Endothelial cell of umbilical vein (primary cell): ENCODE data around the gene FRMD5. TPM values are rescaled to one million over a fixed set of nuclear protein-coding genes. Genes with fewer than 3 reads are reported as not detected.

Experiments used
- BruUV-seq: library from RNA; stranded (reverse); fragments of 400-500 nt; replicated peaks from 2 replicates; lab custom pipeline; 2021; lab: Mats Ljungman, UMichigan
- CTCF ChIA-PET: fragments of 300-600, 350-600 bp; sonication (Branson Sonifier 250); formaldehyde crosslinking; loops from one replicate; lab custom pipeline; 2021; ENCODE audit warnings: antibody characterized with exemption, inconsistent platforms; lab: Charles Lee
- POLR2A ChIA-PET: fragments of 300-600, 350-600 bp; sonication (Branson Sonifier 250); formaldehyde crosslinking; loops from one replicate; lab custom pipeline; 2021; ENCODE audit warnings: antibody characterized with exemption, inconsistent platforms; lab: Charles Lee
- DNase-seq: peaks from one replicate; pipeline ENCODE4 v3.0.0-alpha.2; 2011; ENCODE audit warnings: low read depth, low spot score
- FAIRE-seq: peaks from 2 replicates; lab custom pipeline; 2011; peaks lifted over from hg19 to GRCh38; lab: Jason Lieb, UNC
- H2AFZ ChIP-seq: 2 replicates; pipeline ENCODE4 v1.6.0; 2012; ENCODE audit warnings: low read depth, low read length, control low read depth, inconsistent platforms
- H3K27ac ChIP-seq: 2 replicates; pipeline ENCODE4 v1.5.1; 2011; ENCODE audit warnings: low read depth, mild to moderate bottlenecking, control low read depth, low read length, moderate library complexity; ENCODE audit not compliant: insufficient read depth
- H3K27me3 ChIP-seq, 2 experiments: 2 replicates each; pipeline versions ENCODE4 v1.6.0 to v1.6.1; 2011; ENCODE audit warnings: low read length in 2 of 2, mixed read lengths in 1 of 2; ENCODE audit not compliant: control insufficient read depth in 2 of 2, insufficient read depth in 2 of 2
- H3K36me3 ChIP-seq, 2 experiments: 2 replicates in 1 of 2; 3 replicates in 1 of 2; pipeline ENCODE4 v1.5.1; 2011; ENCODE audit warnings: low read length in 2 of 2, mild to moderate bottlenecking in 1 of 2, moderate library complexity in 1 of 2; ENCODE audit not compliant: control insufficient read depth in 2 of 2, insufficient read depth in 2 of 2; ENCODE audit errors: extremely low read depth in 1 of 2
- H3K4me1 ChIP-seq: 3 replicates; pipeline ENCODE4 v1.5.1; 2011; ENCODE audit warnings: mild to moderate bottlenecking, low read length; ENCODE audit not compliant: control insufficient read depth, insufficient read depth; ENCODE audit errors: extremely low read depth
- H3K4me2 ChIP-seq: 2 replicates; pipeline ENCODE4 v1.6.1; 2011; ENCODE audit warnings: low read length, control low read depth, mixed read lengths; ENCODE audit not compliant: insufficient read depth
- H3K4me3 ChIP-seq, 3 experiments: fragments of 200-600 bp in 1 of 3; sonication (generic), shearing (Covaris generic) in 1 of 3; replicated peaks in 1 of 3; 2 replicates each; pipeline ENCODE4 v1.5.1; 2011 to 2016; ENCODE audit warnings: control low read depth in 3 of 3, low read length in 3 of 3, mild to moderate bottlenecking in 2 of 3, inconsistent platforms in 1 of 3, low read depth in 1 of 3, moderate library complexity in 1 of 3; ENCODE audit not compliant: insufficient read depth in 1 of 3
- H3K79me2 ChIP-seq: 2 replicates; pipeline ENCODE4 v1.6.0; 2012; ENCODE audit warnings: low read length, inconsistent platforms; ENCODE audit not compliant: control insufficient read depth, insufficient read depth
- H3K9ac ChIP-seq: replicated peaks from 2 replicates; pipeline ENCODE3; 2011; ENCODE audit warnings: low read length, control low read depth; ENCODE audit not compliant: insufficient read depth; ENCODE audit errors: extremely low read depth
- H3K9me1 ChIP-seq: replicated peaks from 3 replicates; pipeline ENCODE4 v1.6.0; 2011; ENCODE audit warnings: mild to moderate bottlenecking, low read length; ENCODE audit not compliant: control insufficient read depth, insufficient read depth; ENCODE audit errors: extremely low read depth
- H3K9me3 ChIP-seq: replicated peaks from 2 replicates; pipeline ENCODE4 v1.5.1; 2012; ENCODE audit warnings: low read length, inconsistent platforms; ENCODE audit not compliant: control insufficient read depth, insufficient read depth
- H4K20me1 ChIP-seq: replicated peaks from 2 replicates; pipeline ENCODE3; 2011; ENCODE audit warnings: mild to moderate bottlenecking, low read length; ENCODE audit not compliant: control insufficient read depth, insufficient read depth; ENCODE audit errors: extremely low read depth
- FOS ChIP-seq: IDR thresholded peaks from 2 replicates; pipeline ENCODE4 v1.6.1; 2011; ENCODE audit warnings: mild to moderate bottlenecking, low read length, moderate library complexity, borderline replicate concordance; ENCODE audit not compliant: insufficient read depth
- JUN ChIP-seq: IDR thresholded peaks from 2 replicates; pipeline ENCODE4 v1.6.1; 2011; ENCODE audit warnings: borderline replicate concordance, low read depth; ENCODE audit not compliant: insufficient read length, insufficient read depth
- POLR2A ChIP-seq: IDR thresholded peaks from 2 replicates; pipeline ENCODE4 v1.6.1; 2012; ENCODE audit warnings: low read depth, mild to moderate bottlenecking, control low read depth, low read length
- dilution Hi-C: fragments of 300-500 bp; cut with MboI; formaldehyde crosslinking; loops from one replicate; pipeline ENCODE4 v1.15.0; 2019; ENCODE audit warnings: low sequenced_read_pairs; ENCODE audit not compliant: extremely low pct_ligation_motif_present
- intact Hi-C: fragments of 100-400 bp; cut with micrococcal nuclease; formaldehyde crosslinking; loops from one replicate; pipeline ENCODE4 v1.10.0; 2022
- polyA plus RNA-seq, 4 experiments: library from polyadenylated mRNA; depleted of rRNA in 3 of 4; stranded (reverse) in 3 of 4; unstranded in 1 of 4; fragments of >200 nt; gene quantifications; 2 replicates each; pipeline versions ENCODE4 v1.2.1 to v1.2.3, GENCODE V29; 2011 to 2012; ENCODE audit warnings: missing spikeins in 1 of 4
- total RNA-seq: library from RNA; stranded (reverse); gene quantifications from 2 replicates; pipeline ENCODE4 v1.2.3, GENCODE V29; 2021
- TF ChIP-seq, protein P1 (sequence below): IDR thresholded peaks from 2 replicates; pipeline ENCODE4 v1.6.1; 2011; ENCODE audit not compliant: insufficient read depth, insufficient read length
- TF ChIP-seq, protein P2 (sequence below), 2 donors: IDR thresholded peaks; 1 replicate in 1 of 2; 2 replicates in 1 of 2; pipeline ENCODE4 v1.5.1; 2011; ENCODE audit warnings: low read length in 2 of 2, mild to moderate bottlenecking in 2 of 2, moderate library complexity in 2 of 2, control low read depth in 1 of 2, inconsistent platforms in 1 of 2, low read depth in 1 of 2; ENCODE audit not compliant: insufficient read depth in 1 of 2; ENCODE audit errors: extremely low read depth in 1 of 2

FRMD5 gene
- total and polyA plus RNA-seq, 2 donors (not counting 3 experiments of a cell fraction or from before 2014, with no cell fraction given) = 16.7 to 20.2 TPM

DNA sequence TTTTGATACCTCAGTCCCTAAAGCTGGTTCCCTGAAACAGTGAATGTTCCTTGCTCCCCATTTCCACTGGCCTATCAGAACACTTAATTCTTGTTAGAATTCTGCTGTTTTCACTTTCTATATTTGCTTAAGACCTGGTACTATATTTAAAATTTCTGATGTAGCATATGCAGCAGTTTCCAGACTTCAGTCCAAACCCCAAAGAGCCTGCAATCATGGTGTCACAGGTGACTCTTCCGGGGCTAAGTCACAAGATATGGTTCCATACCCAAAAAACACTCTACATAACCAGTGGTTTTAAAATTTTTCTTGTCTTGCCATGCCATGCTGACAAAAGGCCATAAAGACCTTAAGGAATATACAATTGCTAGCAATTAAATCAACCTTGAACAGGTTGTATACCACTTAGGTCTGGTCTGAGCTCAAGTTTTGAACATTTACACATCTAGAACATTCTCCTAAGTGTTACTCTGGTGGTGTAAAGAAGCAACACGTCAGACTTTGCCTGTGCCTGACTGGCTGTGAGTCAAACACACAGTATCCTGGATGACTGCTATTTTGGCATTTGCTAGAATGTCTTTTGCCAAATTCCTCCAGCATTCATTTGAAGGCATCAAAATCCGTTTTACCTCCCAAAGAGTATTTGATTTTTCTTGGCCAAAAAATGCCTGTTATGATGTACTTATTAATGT, 160.0 kb downstream of the FRMD5 start:
- H4K20me1 ChIP-seq = no peaks in the 10 kb centered on the region
- H3K4me1 ChIP-seq = peaks cover 30% of the 10 kb centered on the region
- TF ChIP-seq, protein P1, sequence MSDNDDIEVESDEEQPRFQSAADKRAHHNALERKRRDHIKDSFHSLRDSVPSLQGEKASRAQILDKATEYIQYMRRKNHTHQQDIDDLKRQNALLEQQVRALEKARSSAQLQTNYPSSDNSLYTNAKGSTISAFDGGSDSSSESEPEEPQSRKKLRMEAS = no peak
- TF ChIP-seq JUN (peak; percentile 51), FOS (peak; percentile 56), POLR2A (no peak)
- TF ChIP-seq, protein P2, sequence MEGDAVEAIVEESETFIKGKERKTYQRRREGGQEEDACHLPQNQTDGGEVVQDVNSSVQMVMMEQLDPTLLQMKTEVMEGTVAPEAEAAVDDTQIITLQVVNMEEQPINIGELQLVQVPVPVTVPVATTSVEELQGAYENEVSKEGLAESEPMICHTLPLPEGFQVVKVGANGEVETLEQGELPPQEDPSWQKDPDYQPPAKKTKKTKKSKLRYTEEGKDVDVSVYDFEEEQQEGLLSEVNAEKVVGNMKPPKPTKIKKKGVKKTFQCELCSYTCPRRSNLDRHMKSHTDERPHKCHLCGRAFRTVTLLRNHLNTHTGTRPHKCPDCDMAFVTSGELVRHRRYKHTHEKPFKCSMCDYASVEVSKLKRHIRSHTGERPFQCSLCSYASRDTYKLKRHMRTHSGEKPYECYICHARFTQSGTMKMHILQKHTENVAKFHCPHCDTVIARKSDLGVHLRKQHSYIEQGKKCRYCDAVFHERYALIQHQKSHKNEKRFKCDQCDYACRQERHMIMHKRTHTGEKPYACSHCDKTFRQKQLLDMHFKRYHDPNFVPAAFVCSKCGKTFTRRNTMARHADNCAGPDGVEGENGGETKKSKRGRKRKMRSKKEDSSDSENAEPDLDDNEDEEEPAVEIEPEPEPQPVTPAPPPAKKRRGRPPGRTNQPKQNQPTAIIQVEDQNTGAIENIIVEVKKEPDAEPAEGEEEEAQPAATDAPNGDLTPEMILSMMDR (IDR thresholded peaks at IDR 0.05; ENCODE audit: extremely low read depth in 1 of 2, insufficient read depth in 1 of 2, low read depth in 1 of 2, low read length in 2 of 2) = no peak
- H3K9me3 ChIP-seq = no peaks in the 10 kb centered on the region
- dilution Hi-C loops (no loop called here), intact Hi-C loops (loop anchor here (2.0 kb wide), 1 partner anchor 36 kb away; no protein-coding TSS in a partner anchor)
- DNase-seq (peak; percentile 82), FAIRE-seq (peak; percentile 79)
- POLR2A ChIA-PET = no interaction called here
- peak overlapping the region; percentile 52 for H3K27ac ChIP-seq
- no peak overlapping the region for H3K4me2 ChIP-seq
- H2AFZ ChIP-seq = no peak overlapping the region
- CTCF ChIA-PET = interaction anchor here (0.6 to 1.6 kb wide), 3 partner anchors 10 to 122 kb away, joined by 3 to 8 read pairs (median 4); no protein-coding TSS in a partner anchor
- H3K9me1 ChIP-seq = no peaks in the 10 kb centered on the region
- BruUV-seq = no TSS peak
- no peaks in the 10 kb centered on the region for H3K79me2 ChIP-seq
- no peak overlapping the region for H3K4me3 ChIP-seq
- no peaks in the 10 kb centered on the region for H3K36me3 ChIP-seq
- no peak overlapping the region for H3K9ac ChIP-seq
- H3K27me3 ChIP-seq = no peaks in the 10 kb centered on the region
